ENCODE results near the gene ZNF776.

GRCh38 chr19:57719901-57720519, 26.6 kb upstream of the ZNF776 start:
- TF ChIP-seq CTCF (optimal IDR thresholded peaks at IDR 0.05 in 1 of 3, IDR thresholded peaks at IDR 0.05 in 1 of 3, conservative IDR thresholded peaks at IDR 0.05 in 1 of 3; ENCODE audit: extremely low read depth in 1 of 3, insufficient read depth in 2 of 3, low read length in 3 of 3) (no peak), EZH2 (IDR thresholded peaks at IDR 0.05; ENCODE audit: low read length) (no peak)

Data from keratinocyte (primary cell).